GM12878 (cell line): Measurements from ENCODE around the gene TNRC6B. TPM values are rescaled to one million over a fixed set of nuclear protein-coding genes. Genes with fewer than 3 reads are reported as not detected.

Experiments
- ATF2 ChIP-seq: IDR thresholded peaks from 2 replicates; pipeline ENCODE4 v1.6.1; 2012; ENCODE audit warnings: low read length, inconsistent platforms
- CHD2 ChIP-seq: IDR thresholded peaks from 2 replicates; pipeline ENCODE4 v1.6.1; 2011; ENCODE audit warnings: low read depth, low read length, improper control_type of control experiment, borderline replicate concordance
- IKZF1 ChIP-seq: fragments of 450-650 bp; conservative IDR thresholded peaks from 2 replicates; pipeline ENCODE4 v1.6.1; 2017; ENCODE audit warnings: antibody characterized with exemption, mild to moderate bottlenecking
- MEF2B ChIP-seq: fragments of 450-650 bp; IDR thresholded peaks from 2 replicates; pipeline ENCODE4 v1.6.1; 2018; ENCODE audit warnings: mild to moderate bottlenecking, moderate library complexity; ENCODE audit not compliant: partially characterized antibody, poor library complexity, severe bottlenecking
- NBN ChIP-seq: fragments of 450-650 bp; IDR thresholded peaks from 2 replicates; pipeline ENCODE4 v1.6.1; 2016
- NFIC ChIP-seq: IDR thresholded peaks from 2 replicates; pipeline ENCODE4 v1.6.1; 2012; ENCODE audit warnings: low read depth, mild to moderate bottlenecking, inconsistent platforms, low read length, moderate library complexity
- NFYB ChIP-seq: IDR thresholded peaks from 2 replicates; pipeline ENCODE4 v1.6.1; 2011; ENCODE audit warnings: low read depth, mild to moderate bottlenecking, low read length, improper control_type of control experiment, moderate library complexity; ENCODE audit not compliant: insufficient read depth
- POU2F2 ChIP-seq: IDR thresholded peaks from 3 replicates; pipeline ENCODE4 v1.6.1; 2011; ENCODE audit warnings: low read depth, mild to moderate bottlenecking, low read length, borderline replicate concordance
- SUPT20H ChIP-seq: IDR thresholded peaks from 2 replicates; pipeline ENCODE4 v1.6.1; 2011; ENCODE audit warnings: low read depth, mild to moderate bottlenecking, low read length, moderate library complexity, borderline replicate concordance; ENCODE audit not compliant: control insufficient read depth
- TCF7 ChIP-seq: IDR thresholded peaks from 2 replicates; pipeline ENCODE4 v1.6.1; 2014; ENCODE audit warnings: antibody characterized with exemption, borderline replicate concordance
- YY1 ChIP-seq: IDR thresholded peaks from 2 replicates; pipeline ENCODE4 v1.6.1; 2011; ENCODE audit warnings: low read depth, mild to moderate bottlenecking, low read length
- ZBTB11 ChIP-seq: fragments of 450-650 bp; formaldehyde crosslinking; IDR thresholded peaks from 2 replicates; pipeline ENCODE4 v1.5.0; 2022; ENCODE audit warnings: mild to moderate bottlenecking, missing genetic modification characterization
- ZNF24 ChIP-seq: fragments of 450-650 bp; IDR thresholded peaks from 2 replicates; pipeline ENCODE4 v1.6.1; 2017; ENCODE audit warnings: antibody characterized with exemption, mild to moderate bottlenecking
- polyA plus RNA-seq, 11 experiments: library from polyadenylated mRNA; depleted of rRNA in 4 of 11; unstranded in 6 of 11; stranded (reverse) in 5 of 11; fragments of >200 nt; fragmentation: Nextera tagmentation in 4 of 11; fragmentation: Illumina TruSeq in 1 of 11; extraction: Ambion mirVana in 4 of 11; extraction: Trizol in 1 of 11; gene quantifications; 1 replicate in 1 of 11; 2 replicates in 10 of 11; pipeline versions ENCODE4 v1.2.1 to v1.2.3, GENCODE V29; 2011 to 2016; ENCODE audit warnings: inconsistent platforms in 2 of 11, missing spikeins in 2 of 11, low read depth in 1 of 11
- total RNA-seq, 4 experiments: library from RNA; depleted of rRNA in 3 of 4; stranded (reverse); fragments of >200 nt in 3 of 4; fragmentation: Illumina TruSeq in 1 of 4; extraction: Trizol in 1 of 4; gene quantifications; 2 replicates each; pipeline versions ENCODE4 v1.2.1 to v1.2.3, GENCODE V29; 2013 to 2021
- TF ChIP-seq, protein P1 (sequence below): IDR thresholded peaks from 2 replicates; pipeline ENCODE4 v1.6.1; 2012; ENCODE audit warnings: improper control_type of control experiment, low read depth, low read length; ENCODE audit not compliant: insufficient replicate concordance
- TF ChIP-seq, protein P2 (sequence below): fragments of 450-650 bp; IDR thresholded peaks from 2 replicates; pipeline ENCODE4 v1.6.1; 2017; ENCODE audit warnings: low read depth, mild to moderate bottlenecking, moderate library complexity
- TF ChIP-seq, protein P3 (sequence below): fragments of 450-650 bp; IDR thresholded peaks from 2 replicates; pipeline ENCODE4 v1.6.1; 2017; ENCODE audit warnings: mild to moderate bottlenecking, low read depth, inconsistent platforms; ENCODE audit not compliant: poor library complexity, severe bottlenecking

The TNRC6B gene
- total and polyA plus RNA-seq, 10 of the 15 experiments (the other 5 are each of a cell fraction or from before 2014, with no cell fraction given) = 3.6 to 32.8 (median 16.4) TPM

GRCh38 chr22:40250608-40251007, 72.9 kb downstream of the TNRC6B start (continued):
- peak; percentile 32 for TF ChIP-seq MEF2B
- TF ChIP-seq TCF7 = 0 out of 2 replicates have a peak, but pooled peaks have one; percentile 44
- no peak for TF ChIP-seq ZBTB11 (CRISPR knock-in tag)
- TF ChIP-seq, protein P1, sequence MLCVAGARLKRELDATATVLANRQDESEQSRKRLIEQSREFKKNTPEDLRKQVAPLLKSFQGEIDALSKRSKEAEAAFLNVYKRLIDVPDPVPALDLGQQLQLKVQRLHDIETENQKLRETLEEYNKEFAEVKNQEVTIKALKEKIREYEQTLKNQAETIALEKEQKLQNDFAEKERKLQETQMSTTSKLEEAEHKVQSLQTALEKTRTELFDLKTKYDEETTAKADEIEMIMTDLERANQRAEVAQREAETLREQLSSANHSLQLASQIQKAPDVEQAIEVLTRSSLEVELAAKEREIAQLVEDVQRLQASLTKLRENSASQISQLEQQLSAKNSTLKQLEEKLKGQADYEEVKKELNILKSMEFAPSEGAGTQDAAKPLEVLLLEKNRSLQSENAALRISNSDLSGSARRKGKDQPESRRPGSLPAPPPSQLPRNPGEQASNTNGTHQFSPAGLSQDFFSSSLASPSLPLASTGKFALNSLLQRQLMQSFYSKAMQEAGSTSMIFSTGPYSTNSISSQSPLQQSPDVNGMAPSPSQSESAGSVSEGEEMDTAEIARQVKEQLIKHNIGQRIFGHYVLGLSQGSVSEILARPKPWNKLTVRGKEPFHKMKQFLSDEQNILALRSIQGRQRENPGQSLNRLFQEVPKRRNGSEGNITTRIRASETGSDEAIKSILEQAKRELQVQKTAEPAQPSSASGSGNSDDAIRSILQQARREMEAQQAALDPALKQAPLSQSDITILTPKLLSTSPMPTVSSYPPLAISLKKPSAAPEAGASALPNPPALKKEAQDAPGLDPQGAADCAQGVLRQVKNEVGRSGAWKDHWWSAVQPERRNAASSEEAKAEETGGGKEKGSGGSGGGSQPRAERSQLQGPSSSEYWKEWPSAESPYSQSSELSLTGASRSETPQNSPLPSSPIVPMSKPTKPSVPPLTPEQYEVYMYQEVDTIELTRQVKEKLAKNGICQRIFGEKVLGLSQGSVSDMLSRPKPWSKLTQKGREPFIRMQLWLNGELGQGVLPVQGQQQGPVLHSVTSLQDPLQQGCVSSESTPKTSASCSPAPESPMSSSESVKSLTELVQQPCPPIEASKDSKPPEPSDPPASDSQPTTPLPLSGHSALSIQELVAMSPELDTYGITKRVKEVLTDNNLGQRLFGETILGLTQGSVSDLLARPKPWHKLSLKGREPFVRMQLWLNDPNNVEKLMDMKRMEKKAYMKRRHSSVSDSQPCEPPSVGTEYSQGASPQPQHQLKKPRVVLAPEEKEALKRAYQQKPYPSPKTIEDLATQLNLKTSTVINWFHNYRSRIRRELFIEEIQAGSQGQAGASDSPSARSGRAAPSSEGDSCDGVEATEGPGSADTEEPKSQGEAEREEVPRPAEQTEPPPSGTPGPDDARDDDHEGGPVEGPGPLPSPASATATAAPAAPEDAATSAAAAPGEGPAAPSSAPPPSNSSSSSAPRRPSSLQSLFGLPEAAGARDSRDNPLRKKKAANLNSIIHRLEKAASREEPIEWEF = peak; percentile 17
- peak; percentile 42 for TF ChIP-seq ATF2
- TF ChIP-seq IKZF1 = no peak
- no peak for TF ChIP-seq YY1
- TF ChIP-seq CHD2 = peak; percentile 44; the same call in 1 of the 2 replicates
- TF ChIP-seq ZNF24 = peak; percentile 26; the same call in 1 of the 2 replicates
- TF ChIP-seq POU2F2 = no peak
- peak; percentile 66; the same call in 1 of the 2 replicates for TF ChIP-seq NFIC
- TF ChIP-seq NBN = 0 out of 2 replicates have a peak, but pooled peaks have one; percentile 36
- TF ChIP-seq, protein P2, sequence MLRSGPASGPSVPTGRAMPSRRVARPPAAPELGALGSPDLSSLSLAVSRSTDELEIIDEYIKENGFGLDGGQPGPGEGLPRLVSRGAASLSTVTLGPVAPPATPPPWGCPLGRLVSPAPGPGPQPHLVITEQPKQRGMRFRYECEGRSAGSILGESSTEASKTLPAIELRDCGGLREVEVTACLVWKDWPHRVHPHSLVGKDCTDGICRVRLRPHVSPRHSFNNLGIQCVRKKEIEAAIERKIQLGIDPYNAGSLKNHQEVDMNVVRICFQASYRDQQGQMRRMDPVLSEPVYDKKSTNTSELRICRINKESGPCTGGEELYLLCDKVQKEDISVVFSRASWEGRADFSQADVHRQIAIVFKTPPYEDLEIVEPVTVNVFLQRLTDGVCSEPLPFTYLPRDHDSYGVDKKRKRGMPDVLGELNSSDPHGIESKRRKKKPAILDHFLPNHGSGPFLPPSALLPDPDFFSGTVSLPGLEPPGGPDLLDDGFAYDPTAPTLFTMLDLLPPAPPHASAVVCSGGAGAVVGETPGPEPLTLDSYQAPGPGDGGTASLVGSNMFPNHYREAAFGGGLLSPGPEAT = peak; percentile 61; the same call in 1 of the 2 replicates
- TF ChIP-seq SUPT20H = no peak
- TF ChIP-seq, protein P3, sequence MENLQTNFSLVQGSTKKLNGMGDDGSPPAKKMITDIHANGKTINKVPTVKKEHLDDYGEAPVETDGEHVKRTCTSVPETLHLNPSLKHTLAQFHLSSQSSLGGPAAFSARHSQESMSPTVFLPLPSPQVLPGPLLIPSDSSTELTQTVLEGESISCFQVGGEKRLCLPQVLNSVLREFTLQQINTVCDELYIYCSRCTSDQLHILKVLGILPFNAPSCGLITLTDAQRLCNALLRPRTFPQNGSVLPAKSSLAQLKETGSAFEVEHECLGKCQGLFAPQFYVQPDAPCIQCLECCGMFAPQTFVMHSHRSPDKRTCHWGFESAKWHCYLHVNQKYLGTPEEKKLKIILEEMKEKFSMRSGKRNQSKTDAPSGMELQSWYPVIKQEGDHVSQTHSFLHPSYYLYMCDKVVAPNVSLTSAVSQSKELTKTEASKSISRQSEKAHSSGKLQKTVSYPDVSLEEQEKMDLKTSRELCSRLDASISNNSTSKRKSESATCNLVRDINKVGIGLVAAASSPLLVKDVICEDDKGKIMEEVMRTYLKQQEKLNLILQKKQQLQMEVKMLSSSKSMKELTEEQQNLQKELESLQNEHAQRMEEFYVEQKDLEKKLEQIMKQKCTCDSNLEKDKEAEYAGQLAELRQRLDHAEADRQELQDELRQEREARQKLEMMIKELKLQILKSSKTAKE = peak; percentile 67
- no peak for TF ChIP-seq NFYB
